Upper lobe of left lung (tissue), 4 donors: Measurements from ENCODE around the gene NR5A1.

Experiments used
- EP300 ChIP-seq, 4 donors: sonication (generic); formaldehyde crosslinking; IDR thresholded peaks; one replicate each; pipeline ENCODE4 v1.5.1; 2017; ENCODE audit warnings: antibody characterized with exemption in 4 of 4, control low read depth in 2 of 4
- POLR2AphosphoS5 ChIP-seq, 2 donors: sonication (generic); formaldehyde crosslinking; IDR thresholded peaks; one replicate each; pipeline ENCODE4 v1.5.1; 2017; ENCODE audit warnings: antibody characterized with exemption in 2 of 2
- TF ChIP-seq, protein P1 (sequence below), 6 experiments: fragments of 450-650 bp in 4 of 6; fragments of 200-600 bp in 2 of 6; sonication (generic) in 2 of 6; IDR thresholded peaks; one replicate each; pipeline ENCODE4 v1.5.1; 2016 to 2019; ENCODE audit warnings: antibody characterized with exemption in 6 of 6

- TF ChIP-seq, protein P1, sequence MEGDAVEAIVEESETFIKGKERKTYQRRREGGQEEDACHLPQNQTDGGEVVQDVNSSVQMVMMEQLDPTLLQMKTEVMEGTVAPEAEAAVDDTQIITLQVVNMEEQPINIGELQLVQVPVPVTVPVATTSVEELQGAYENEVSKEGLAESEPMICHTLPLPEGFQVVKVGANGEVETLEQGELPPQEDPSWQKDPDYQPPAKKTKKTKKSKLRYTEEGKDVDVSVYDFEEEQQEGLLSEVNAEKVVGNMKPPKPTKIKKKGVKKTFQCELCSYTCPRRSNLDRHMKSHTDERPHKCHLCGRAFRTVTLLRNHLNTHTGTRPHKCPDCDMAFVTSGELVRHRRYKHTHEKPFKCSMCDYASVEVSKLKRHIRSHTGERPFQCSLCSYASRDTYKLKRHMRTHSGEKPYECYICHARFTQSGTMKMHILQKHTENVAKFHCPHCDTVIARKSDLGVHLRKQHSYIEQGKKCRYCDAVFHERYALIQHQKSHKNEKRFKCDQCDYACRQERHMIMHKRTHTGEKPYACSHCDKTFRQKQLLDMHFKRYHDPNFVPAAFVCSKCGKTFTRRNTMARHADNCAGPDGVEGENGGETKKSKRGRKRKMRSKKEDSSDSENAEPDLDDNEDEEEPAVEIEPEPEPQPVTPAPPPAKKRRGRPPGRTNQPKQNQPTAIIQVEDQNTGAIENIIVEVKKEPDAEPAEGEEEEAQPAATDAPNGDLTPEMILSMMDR (IDR thresholded peaks at IDR 0.05), result no peak
- TF ChIP-seq EP300 (IDR thresholded peaks at IDR 0.05) (no peak), POLR2AphosphoS5 (IDR thresholded peaks at IDR 0.05) (no peak)
These were observed 37.3 kb upstream of the NR5A1 start for GRCh38 chr9:124544535-124544934.
